Activated naive CD8-positive, alpha-beta T cell treated with anti-CD3 and anti-CD28 coated beads, Interleukin-2, amount 10 ng/mL, durations not matched to agents 7 days and 5 days (primary cell): ENCODE data around the gene MTG2. TPM values are rescaled to one million over a fixed set of nuclear protein-coding genes. Genes with fewer than 3 reads are reported as not detected.

Experiments used
- ATAC-seq: fragments of 150-1000 bp; cut with Tn5 transposase; one replicate; pipeline ENCODE4 v1.10.0; 2021; ENCODE audit warnings: low read depth, moderate library complexity
- POLR2A ChIA-PET: fragments of 350-600 bp; sonication (Branson Sonifier 250); formaldehyde crosslinking; loops from one replicate; lab custom pipeline; 2021; ENCODE audit warnings: antibody characterized with exemption; lab: Charles Lee
- DNase-seq: peaks from one replicate; pipeline ENCODE4 v3.0.0; 2021
- H3K27ac Mint-ChIP-seq: one replicate; pipeline ENCODE4 v1.8.0; 2022; ENCODE audit warnings: mild to moderate bottlenecking, mixed read lengths
- H3K27me3 Mint-ChIP-seq: one replicate; pipeline ENCODE4 v1.8.0; 2022; ENCODE audit warnings: mild to moderate bottlenecking, moderate library complexity, mixed read lengths
- H3K36me3 Mint-ChIP-seq: one replicate; pipeline ENCODE4 v1.8.0; 2021; ENCODE audit warnings: mild to moderate bottlenecking, mixed read lengths
- H3K4me1 Mint-ChIP-seq: one replicate; pipeline ENCODE4 v1.8.0; 2021; ENCODE audit warnings: mixed read lengths
- H3K4me3 Mint-ChIP-seq: one replicate; pipeline ENCODE4 v1.8.0; 2022; ENCODE audit warnings: mild to moderate bottlenecking, moderate library complexity, mixed read lengths
- H3K9me3 Mint-ChIP-seq: one replicate; pipeline ENCODE4 v1.8.0; 2021; ENCODE audit warnings: mixed read lengths
- total RNA-seq, 2 experiments: library from RNA; stranded (reverse); gene quantifications; one replicate each; pipeline ENCODE4 v1.2.3, GENCODE V29; 2021

The MTG2 gene
- total RNA-seq, 2 experiments from 2014 or later = 34.9 to 39.5 TPM

DNA sequence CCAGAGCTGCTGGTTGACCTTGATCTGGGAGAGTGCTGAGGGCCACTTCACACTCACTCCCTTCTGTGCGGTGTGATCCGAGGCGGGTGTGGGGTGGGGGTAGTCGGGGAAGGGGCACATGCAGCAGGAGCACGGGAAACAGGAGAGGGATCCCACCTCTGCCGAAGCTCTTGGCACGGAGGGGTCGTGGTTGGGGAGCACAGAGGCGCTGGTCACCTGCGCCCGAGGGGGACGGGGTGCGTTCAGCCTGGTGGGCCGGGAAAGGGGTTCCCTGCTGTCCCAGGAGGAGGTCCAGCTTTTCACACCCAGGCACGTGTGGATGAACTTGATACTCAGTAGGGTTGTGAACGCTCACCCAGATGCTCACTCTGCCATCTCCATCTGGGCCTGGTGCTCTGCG, 22.0 kb upstream of the MTG2 start:
- POLR2A ChIA-PET = no interaction called here
- Mint-ChIP-seq H3K4me3 (no peak overlapping the region), H3K27ac (no peak overlapping the region), H3K27me3 (no peaks in the 10 kb centered on the region), H3K9me3 (no peaks in the 10 kb centered on the region), H3K36me3 (peaks cover 4% of the 10 kb centered on the region), H3K4me1 (peaks cover 5% of the 10 kb centered on the region)
- DNase-seq = no peak
- ATAC-seq = no peak

DNA sequence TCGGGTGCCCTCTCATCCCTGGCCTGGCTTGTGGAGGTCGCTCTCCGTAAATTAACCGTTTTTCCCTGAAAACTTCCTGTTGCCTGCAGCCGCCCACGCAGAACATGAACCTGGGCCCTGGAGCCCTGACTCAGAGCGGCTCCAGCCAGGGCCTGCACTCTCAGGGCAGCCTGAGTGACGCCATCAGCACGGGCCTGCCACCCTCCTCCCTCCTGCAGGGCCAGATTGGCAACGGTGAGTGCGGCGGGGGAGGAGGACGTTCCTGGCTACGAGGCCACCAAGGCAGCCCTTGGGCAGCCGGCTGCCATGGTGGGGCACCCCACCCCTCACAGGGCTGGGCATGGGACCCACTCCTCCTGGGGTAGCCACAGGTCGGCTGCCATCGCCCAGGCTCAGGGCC, 21.5 kb upstream of the MTG2 start:
- Mint-ChIP-seq H3K27ac (no peak overlapping the region), H3K4me3 (no peak overlapping the region), H3K27me3 (no peaks in the 10 kb centered on the region), H3K36me3 (peaks cover 4% of the 10 kb centered on the region), H3K9me3 (no peaks in the 10 kb centered on the region), H3K4me1 (peaks cover 5% of the 10 kb centered on the region)
- ATAC-seq (no peak), DNase-seq (no peak)
- POLR2A ChIA-PET = no interaction called here

DNA sequence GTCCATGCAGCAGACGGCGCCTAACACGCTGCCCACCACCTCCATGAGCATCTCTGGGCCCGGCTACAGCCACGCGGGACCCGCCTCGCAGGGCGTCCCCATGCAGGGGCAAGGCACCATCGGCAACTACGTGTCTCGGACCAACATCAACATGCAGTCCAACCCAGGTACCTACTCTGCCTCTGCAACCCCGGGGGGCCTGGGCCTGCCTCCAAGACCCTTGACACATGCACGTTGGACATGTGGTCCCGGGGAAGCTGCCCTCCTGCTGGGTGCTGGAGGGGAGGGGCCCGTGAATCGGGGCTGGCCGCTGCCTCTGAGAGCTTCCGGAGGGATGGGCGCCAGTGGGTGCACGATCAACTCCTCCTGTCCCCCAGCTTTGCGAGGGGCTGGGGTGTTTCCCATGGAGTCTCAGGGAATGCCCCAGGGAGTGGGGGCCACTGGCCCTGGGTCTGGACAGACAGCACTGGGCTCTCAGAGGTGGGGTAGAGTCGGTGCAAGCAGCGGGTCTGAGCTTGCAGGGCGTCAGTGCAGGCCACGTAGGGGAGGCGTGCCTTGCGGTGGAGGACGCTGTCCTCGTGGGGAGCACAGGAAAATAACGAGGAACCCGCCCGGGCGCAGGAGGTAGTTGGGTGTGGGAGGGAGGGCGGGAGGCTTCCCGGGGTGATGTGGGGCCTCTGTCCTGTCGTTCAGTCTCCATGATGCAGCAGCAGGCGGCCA, 19.9 kb upstream of the MTG2 start:
- Mint-ChIP-seq H3K36me3 (peaks cover 4% of the 10 kb centered on the region), H3K4me1 (peaks cover 5% of the 10 kb centered on the region), H3K27me3 (no peaks in the 10 kb centered on the region), H3K4me3 (no peak overlapping the region), H3K9me3 (no peaks in the 10 kb centered on the region), H3K27ac (no peak overlapping the region)
- ATAC-seq (no peak), DNase-seq (no peak)
- POLR2A ChIA-PET = no interaction called here

DNA sequence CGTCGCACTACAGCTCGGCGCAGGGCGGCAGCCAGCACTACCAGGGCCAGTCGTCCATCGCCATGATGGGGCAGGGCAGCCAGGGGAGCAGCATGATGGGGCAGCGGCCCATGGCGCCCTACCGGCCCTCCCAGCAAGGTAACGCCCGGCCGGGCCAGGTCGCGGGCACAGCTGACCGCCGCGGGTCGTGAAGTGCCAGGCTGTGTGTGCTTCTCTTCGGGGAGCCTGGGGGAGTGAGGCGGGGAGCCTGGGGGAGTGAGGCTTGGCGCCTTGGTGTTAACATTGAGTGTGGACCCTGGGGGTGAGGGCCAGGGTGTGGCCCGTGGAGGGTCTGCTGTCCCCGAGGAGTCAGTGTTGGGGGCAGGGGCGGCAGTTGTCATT, 19.4 kb upstream of the MTG2 start:
- no peak overlapping the region for H3K4me3 Mint-ChIP-seq
- H3K9me3 Mint-ChIP-seq = no peaks in the 10 kb centered on the region
- H3K4me1 Mint-ChIP-seq = peaks cover 5% of the 10 kb centered on the region
- H3K27ac Mint-ChIP-seq = no peak overlapping the region
- ATAC-seq (no peak), DNase-seq (no peak)
- peaks cover 6% of the 10 kb centered on the region for H3K36me3 Mint-ChIP-seq
- no peaks in the 10 kb centered on the region for H3K27me3 Mint-ChIP-seq
- POLR2A ChIA-PET = no interaction called here

DNA sequence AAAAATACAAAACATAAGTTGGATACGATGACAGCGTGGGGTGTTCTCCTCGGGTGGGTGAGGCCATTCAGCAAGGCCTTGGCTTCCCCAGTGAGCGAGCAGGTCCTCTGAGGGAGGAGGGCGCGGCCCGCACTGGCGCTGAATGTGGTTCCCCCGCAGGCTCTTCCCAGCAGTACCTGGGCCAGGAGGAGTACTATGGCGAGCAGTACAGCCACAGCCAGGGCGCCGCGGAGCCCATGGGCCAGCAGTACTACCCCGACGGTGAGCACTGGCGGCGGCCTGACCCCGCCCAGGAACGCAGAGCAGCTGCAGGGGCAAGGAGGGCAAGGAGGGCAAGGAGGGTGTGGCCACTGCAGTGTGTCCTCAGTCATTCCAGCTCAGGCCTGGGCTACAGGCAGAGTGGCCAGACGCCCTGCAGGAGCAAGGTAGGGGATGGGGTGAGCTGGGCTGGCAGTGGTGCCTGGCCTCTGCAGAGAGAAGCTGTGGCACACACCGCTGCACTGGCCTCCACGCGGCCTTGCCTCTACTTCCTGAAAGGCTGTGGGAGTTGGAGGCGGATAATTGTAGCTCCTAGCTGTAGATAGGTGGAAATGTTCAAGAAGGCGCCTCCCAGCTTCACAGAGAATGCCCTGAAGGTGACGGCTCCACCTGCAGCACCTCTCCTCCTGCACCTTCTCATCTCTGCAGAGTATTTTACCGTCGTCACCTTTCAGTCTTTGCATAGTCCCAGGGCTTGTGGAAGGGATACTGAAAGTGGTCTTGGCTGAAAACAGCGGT, 18.7 kb upstream of the MTG2 start:
- no peak for DNase-seq
- H3K4me3 Mint-ChIP-seq = no peak overlapping the region
- peaks cover 5% of the 10 kb centered on the region for H3K4me1 Mint-ChIP-seq
- peaks cover 6% of the 10 kb centered on the region for H3K36me3 Mint-ChIP-seq
- H3K27ac Mint-ChIP-seq = no peak overlapping the region
- H3K9me3 Mint-ChIP-seq = no peaks in the 10 kb centered on the region
- no peaks in the 10 kb centered on the region for H3K27me3 Mint-ChIP-seq
- POLR2A ChIA-PET = no interaction called here
- ATAC-seq = no peak

DNA sequence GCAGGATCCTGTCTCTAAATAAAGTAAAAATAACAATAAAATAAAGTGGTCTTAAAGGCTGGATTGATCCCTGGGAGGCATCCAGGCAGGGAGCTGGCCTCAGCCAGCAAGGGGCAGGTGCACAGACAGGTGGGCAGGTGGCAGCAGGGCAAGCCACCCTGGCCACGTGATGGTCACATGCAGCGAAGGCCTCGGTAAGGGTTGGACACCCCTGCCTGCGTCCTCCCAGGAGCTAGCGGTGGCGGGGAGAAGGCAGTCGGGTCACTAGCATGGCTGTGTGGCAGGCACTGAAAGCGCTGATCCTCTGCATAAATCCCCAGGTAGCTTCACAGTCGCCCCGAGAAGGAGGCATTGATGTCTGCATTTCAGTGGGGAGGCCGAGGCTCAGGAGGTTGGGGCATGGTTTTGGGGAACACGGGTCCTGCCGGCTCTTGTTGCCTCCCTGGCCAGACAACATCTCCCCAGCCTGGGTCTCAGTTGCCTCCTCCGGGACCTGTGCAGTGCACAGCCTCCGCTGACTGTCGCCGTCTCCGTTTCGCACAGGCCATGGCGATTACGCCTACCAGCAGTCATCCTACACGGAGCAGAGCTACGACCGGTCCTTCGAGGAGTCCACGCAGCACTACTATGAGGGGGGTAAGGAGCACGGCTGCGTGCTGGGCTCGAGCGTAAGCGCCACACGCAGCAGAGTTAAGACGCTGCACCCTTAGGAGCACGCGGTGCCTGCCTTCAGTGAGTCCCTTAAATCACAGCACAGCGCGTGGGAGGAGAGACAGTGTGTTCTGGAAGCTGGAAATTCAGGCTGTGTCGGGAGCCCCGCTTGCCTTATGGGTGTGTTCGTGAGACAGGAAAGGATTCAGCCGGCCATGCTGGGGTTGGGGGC, 17.7 kb upstream of the MTG2 start:
- Mint-ChIP-seq H3K4me3 (no peak overlapping the region), H3K36me3 (peaks cover 2% of the 10 kb centered on the region), H3K27me3 (no peaks in the 10 kb centered on the region), H3K9me3 (no peaks in the 10 kb centered on the region), H3K4me1 (no peaks in the 10 kb centered on the region), H3K27ac (no peak overlapping the region)
- DNase-seq (no peak), ATAC-seq (no peak)
- POLR2A ChIA-PET = no interaction called here

- Mint-ChIP-seq H3K4me1 (no peaks in the 10 kb centered on the region), H3K27ac (no peak overlapping the region), H3K9me3 (no peaks in the 10 kb centered on the region), H3K4me3 (no peak overlapping the region), H3K36me3 (peaks cover 2% of the 10 kb centered on the region), H3K27me3 (no peaks in the 10 kb centered on the region)
- ATAC-seq (no peak), DNase-seq (no peak)
- POLR2A ChIA-PET = no interaction called here
These were observed 16.9 kb upstream of the MTG2 start for GRCh38 chr20:62165762-62166399.

GRCh38 chr20:62167474-62167873, 15.4 kb upstream of the MTG2 start:
- POLR2A ChIA-PET = no interaction called here
- ATAC-seq = no peak
- H3K27ac Mint-ChIP-seq = no peak overlapping the region
- no peaks in the 10 kb centered on the region for H3K4me1 Mint-ChIP-seq
- no peaks in the 10 kb centered on the region for H3K27me3 Mint-ChIP-seq
- H3K9me3 Mint-ChIP-seq = no peaks in the 10 kb centered on the region
- no peak overlapping the region for H3K4me3 Mint-ChIP-seq
- DNase-seq = no peak
- peaks cover 2% of the 10 kb centered on the region for H3K36me3 Mint-ChIP-seq

DNA sequence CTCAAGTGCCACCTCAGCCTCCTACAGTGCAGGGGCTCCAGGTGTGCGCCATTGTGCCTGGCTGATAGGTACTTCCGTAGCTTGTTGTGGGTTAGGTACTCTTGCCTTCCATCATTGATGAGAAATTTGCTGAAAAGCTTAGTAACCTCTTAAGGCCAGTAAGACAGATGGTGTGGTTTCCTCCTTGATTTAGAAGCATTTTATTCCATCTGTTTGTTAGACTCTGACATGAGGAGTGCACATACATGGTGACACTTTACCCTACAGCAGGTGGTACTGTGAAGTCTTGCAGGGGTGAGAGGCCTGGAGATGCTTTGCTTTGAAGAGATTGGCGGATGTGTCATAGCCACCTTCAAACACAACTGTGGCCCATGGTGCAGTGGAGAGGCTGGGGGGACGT, 14.8 kb upstream of the MTG2 start:
- H3K9me3 Mint-ChIP-seq = no peaks in the 10 kb centered on the region
- H3K27me3 Mint-ChIP-seq = no peaks in the 10 kb centered on the region

GRCh38 chr20:62168890-62169435, 13.9 kb upstream of the MTG2 start:
- no peaks in the 10 kb centered on the region for H3K4me1 Mint-ChIP-seq
- H3K27ac Mint-ChIP-seq = no peak overlapping the region
- peaks cover 2% of the 10 kb centered on the region for H3K36me3 Mint-ChIP-seq
- no peak overlapping the region for H3K4me3 Mint-ChIP-seq
- H3K27me3 Mint-ChIP-seq = no peaks in the 10 kb centered on the region
- POLR2A ChIA-PET = no interaction called here
- no peak for ATAC-seq
- no peaks in the 10 kb centered on the region for H3K9me3 Mint-ChIP-seq
- DNase-seq = no peak

More for the DNA sequence above, 14.8 kb upstream of the MTG2 start:
- Mint-ChIP-seq H3K4me3 (no peak overlapping the region), H3K36me3 (peaks cover 2% of the 10 kb centered on the region), H3K27ac (no peak overlapping the region), H3K4me1 (no peaks in the 10 kb centered on the region)
- DNase-seq (no peak), ATAC-seq (no peak)
- POLR2A ChIA-PET = no interaction called here

DNA sequence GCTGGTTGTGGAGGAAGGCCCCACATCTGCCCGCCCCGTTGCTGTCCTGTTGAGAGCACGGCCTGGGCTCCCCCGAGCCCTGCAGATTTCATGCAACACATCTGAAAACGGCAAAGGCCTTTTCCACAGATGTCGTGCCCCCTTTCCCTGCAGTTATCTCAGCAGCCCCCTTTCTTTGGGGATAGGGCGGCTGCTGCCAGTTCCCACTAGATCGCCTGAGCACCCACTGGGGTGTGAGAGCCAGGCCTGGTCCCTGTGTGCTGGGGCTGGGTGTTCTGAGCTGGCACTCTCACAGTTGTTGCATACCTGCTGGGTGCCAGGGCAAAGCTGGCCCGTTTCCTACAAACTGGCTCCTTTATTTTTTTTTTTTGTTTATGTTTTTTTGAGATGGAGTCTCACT, 12.3 kb upstream of the MTG2 start:
- ATAC-seq = no peak
- POLR2A ChIA-PET = no interaction called here
- H3K36me3 Mint-ChIP-seq = peaks cover 2% of the 10 kb centered on the region
- no peak overlapping the region for H3K4me3 Mint-ChIP-seq
- no peaks in the 10 kb centered on the region for H3K9me3 Mint-ChIP-seq
- H3K27ac Mint-ChIP-seq = no peak overlapping the region
- no peaks in the 10 kb centered on the region for H3K27me3 Mint-ChIP-seq
- no peak for DNase-seq
- H3K4me1 Mint-ChIP-seq = no peaks in the 10 kb centered on the region

DNA sequence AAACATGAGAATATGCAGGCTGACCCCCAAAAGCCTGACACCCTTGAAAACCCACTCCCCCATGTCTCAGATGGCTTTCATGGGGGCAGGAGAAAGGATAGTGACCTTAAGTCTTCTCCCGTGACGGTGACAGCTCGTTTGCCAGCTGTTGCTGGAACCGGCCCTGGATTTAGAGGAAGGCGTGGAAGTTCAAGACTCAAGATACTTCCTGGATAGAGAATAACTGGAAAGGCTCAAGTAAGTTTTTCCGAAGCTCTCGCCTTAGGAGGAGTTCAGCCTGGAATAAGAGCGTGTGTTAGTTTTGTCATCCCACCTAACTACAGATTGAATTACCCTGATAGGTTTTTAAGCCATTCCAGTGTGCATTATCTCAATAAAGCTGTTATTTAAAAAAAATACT, 11.6 kb upstream of the MTG2 start:
- Mint-ChIP-seq H3K4me3 (no peak overlapping the region), H3K4me1 (no peaks in the 10 kb centered on the region), H3K27ac (no peak overlapping the region), H3K36me3 (peaks cover 2% of the 10 kb centered on the region), H3K9me3 (no peaks in the 10 kb centered on the region), H3K27me3 (no peaks in the 10 kb centered on the region)
- POLR2A ChIA-PET = no interaction called here
- ATAC-seq (no peak), DNase-seq (no peak)

DNA sequence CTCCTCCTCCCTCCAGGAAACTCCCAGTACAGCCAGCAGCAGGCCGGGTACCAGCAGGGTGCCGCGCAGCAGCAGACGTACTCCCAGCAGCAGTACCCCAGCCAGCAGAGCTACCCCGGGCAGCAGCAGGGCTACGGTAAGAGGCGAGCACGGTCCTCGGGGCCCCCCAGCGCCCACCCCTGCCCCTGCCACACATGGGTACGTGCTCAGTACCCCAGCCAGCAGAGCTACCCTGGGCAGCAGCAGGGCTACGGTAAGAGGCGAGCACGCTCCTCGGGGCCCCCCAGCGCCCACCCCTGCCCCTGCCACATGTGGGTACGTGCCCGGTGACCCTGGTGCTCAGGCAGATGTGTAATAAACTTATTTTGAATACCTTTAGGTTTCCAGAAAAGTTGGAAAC, 10.2 kb upstream of the MTG2 start:
- Mint-ChIP-seq H3K36me3 (peaks cover 2% of the 10 kb centered on the region), H3K4me1 (no peaks in the 10 kb centered on the region), H3K27me3 (no peaks in the 10 kb centered on the region), H3K9me3 (no peaks in the 10 kb centered on the region), H3K4me3 (no peak overlapping the region), H3K27ac (no peak overlapping the region)
- POLR2A ChIA-PET = no interaction called here
- DNase-seq = no peak
- ATAC-seq = no peak
